HEK293 (cell line): ENCODE results near the gene NFS1.

Experiments used
- FEZF1 ChIP-seq: fragments of 450-650 bp; formaldehyde crosslinking; IDR thresholded peaks from 2 replicates; pipeline ENCODE4 v1.5.1; 2016; ENCODE audit warnings: missing biosample characterization, missing genetic modification characterization
- GLI4 ChIP-seq: fragments of 450-650 bp; formaldehyde crosslinking; IDR thresholded peaks from 2 replicates; pipeline ENCODE4 v1.5.1; 2016; ENCODE audit warnings: missing biosample characterization, missing genetic modification characterization
- HOXD13 ChIP-seq: sonication (generic); formaldehyde crosslinking; IDR thresholded peaks from 2 replicates; pipeline ENCODE4 v1.8.0; 2022; ENCODE audit warnings: missing genetic modification reagents, borderline replicate concordance
- MEIS1 ChIP-seq: sonication (generic); formaldehyde crosslinking; IDR thresholded peaks from 2 replicates; pipeline ENCODE4 v1.8.1; 2022; ENCODE audit warnings: missing genetic modification reagents, mild to moderate bottlenecking, borderline replicate concordance
- MZF1 ChIP-seq: fragments of 450-650 bp; formaldehyde crosslinking; IDR thresholded peaks from 2 replicates; pipeline ENCODE4 v1.5.1; 2017; ENCODE audit warnings: missing biosample characterization, missing genetic modification characterization, borderline replicate concordance
- OVOL3 ChIP-seq: fragments of 450-650 bp; formaldehyde crosslinking; IDR thresholded peaks from 2 replicates; pipeline ENCODE4 v1.5.1; 2016; ENCODE audit warnings: missing biosample characterization, missing genetic modification characterization
- PRDM6 ChIP-seq: fragments of 450-650 bp; formaldehyde crosslinking; IDR thresholded peaks from 2 replicates; pipeline ENCODE4 v1.5.1; 2017; ENCODE audit warnings: missing biosample characterization, missing genetic modification characterization
- SCRT1 ChIP-seq: fragments of 450-650 bp; formaldehyde crosslinking; IDR thresholded peaks from 2 replicates; pipeline ENCODE4 v1.5.1; 2016; ENCODE audit warnings: missing biosample characterization, missing genetic modification characterization, borderline replicate concordance
- TSHZ1 ChIP-seq: fragments of 450-650 bp; formaldehyde crosslinking; IDR thresholded peaks from 2 replicates; pipeline ENCODE4 v1.5.1; 2016; ENCODE audit warnings: missing biosample characterization, missing genetic modification characterization, borderline replicate concordance
- ZFHX2 ChIP-seq: fragments of 450-650 bp; formaldehyde crosslinking; conservative IDR thresholded peaks from 2 replicates; pipeline ENCODE4 v1.5.1; 2016; ENCODE audit warnings: missing biosample characterization, missing genetic modification characterization
- ZNF140 ChIP-seq: fragments of 450-650 bp; formaldehyde crosslinking; IDR thresholded peaks from 2 replicates; pipeline ENCODE4 v1.5.1; 2016; ENCODE audit warnings: missing biosample characterization, missing genetic modification characterization
- ZNF148 ChIP-seq: fragments of 450-650 bp; formaldehyde crosslinking; IDR thresholded peaks from 2 replicates; pipeline ENCODE4 v1.5.0; 2017; ENCODE audit warnings: missing biosample characterization, missing genetic modification characterization, borderline replicate concordance
- ZNF16 ChIP-seq: fragments of 450-650 bp; formaldehyde crosslinking; IDR thresholded peaks from 2 replicates; pipeline ENCODE4 v1.5.1; 2016; ENCODE audit warnings: low read depth, missing biosample characterization, missing genetic modification characterization
- ZNF426 ChIP-seq: fragments of 450-650 bp; formaldehyde crosslinking; IDR thresholded peaks from 2 replicates; pipeline ENCODE4 v1.5.1; 2017; ENCODE audit warnings: missing biosample characterization, missing genetic modification characterization, mild to moderate bottlenecking, inconsistent platforms, moderate library complexity
- ZNF600 ChIP-seq: fragments of 450-650 bp; formaldehyde crosslinking; IDR thresholded peaks from 2 replicates; pipeline ENCODE4 v1.5.1; 2016; ENCODE audit warnings: missing biosample characterization, missing genetic modification characterization
- ZNF701 ChIP-seq: fragments of 450-650 bp; formaldehyde crosslinking; IDR thresholded peaks from 2 replicates; pipeline ENCODE4 v1.5.1; 2016; ENCODE audit warnings: missing biosample characterization, missing genetic modification characterization
- ZNF776 ChIP-seq: fragments of 450-650 bp; formaldehyde crosslinking; IDR thresholded peaks from 2 replicates; pipeline ENCODE4 v1.5.0; 2017; ENCODE audit warnings: missing biosample characterization, missing genetic modification characterization, borderline replicate concordance
- ZNF792 ChIP-seq: fragments of 450-650 bp; formaldehyde crosslinking; IDR thresholded peaks from 2 replicates; pipeline ENCODE4 v1.5.1; 2016; ENCODE audit warnings: missing biosample characterization, missing genetic modification characterization
- ZNF830 ChIP-seq: fragments of 450-650 bp; IDR thresholded peaks from 2 replicates; pipeline ENCODE4 v1.5.0; 2018; ENCODE audit warnings: missing biosample characterization, missing genetic modification characterization, low read depth, mild to moderate bottlenecking, moderate library complexity
- ZNF837 ChIP-seq: fragments of 450-650 bp; formaldehyde crosslinking; IDR thresholded peaks from 2 replicates; pipeline ENCODE4 v1.5.1; 2016; ENCODE audit warnings: missing biosample characterization, missing genetic modification characterization
- ZSCAN23 ChIP-seq: fragments of 450-650 bp; formaldehyde crosslinking; IDR thresholded peaks from 2 replicates; pipeline ENCODE4 v1.5.1; 2016; ENCODE audit warnings: missing biosample characterization, missing genetic modification characterization
- TF ChIP-seq, protein P1 (sequence below): fragments of 450-650 bp; formaldehyde crosslinking; IDR thresholded peaks from 2 replicates; pipeline ENCODE4 v1.5.1; 2016; ENCODE audit warnings: missing biosample characterization, missing genetic modification characterization
- TF ChIP-seq, protein P2 (sequence below): fragments of 450-650 bp; formaldehyde crosslinking; IDR thresholded peaks from 2 replicates; pipeline ENCODE4 v1.5.1; 2016; ENCODE audit warnings: missing biosample characterization, missing genetic modification characterization
- TF ChIP-seq, protein P3 (sequence below): fragments of 450-650 bp; formaldehyde crosslinking; IDR thresholded peaks from 2 replicates; pipeline ENCODE4 v1.5.1; 2016; ENCODE audit warnings: missing biosample characterization, missing genetic modification characterization

The NFS1 gene

DNA sequence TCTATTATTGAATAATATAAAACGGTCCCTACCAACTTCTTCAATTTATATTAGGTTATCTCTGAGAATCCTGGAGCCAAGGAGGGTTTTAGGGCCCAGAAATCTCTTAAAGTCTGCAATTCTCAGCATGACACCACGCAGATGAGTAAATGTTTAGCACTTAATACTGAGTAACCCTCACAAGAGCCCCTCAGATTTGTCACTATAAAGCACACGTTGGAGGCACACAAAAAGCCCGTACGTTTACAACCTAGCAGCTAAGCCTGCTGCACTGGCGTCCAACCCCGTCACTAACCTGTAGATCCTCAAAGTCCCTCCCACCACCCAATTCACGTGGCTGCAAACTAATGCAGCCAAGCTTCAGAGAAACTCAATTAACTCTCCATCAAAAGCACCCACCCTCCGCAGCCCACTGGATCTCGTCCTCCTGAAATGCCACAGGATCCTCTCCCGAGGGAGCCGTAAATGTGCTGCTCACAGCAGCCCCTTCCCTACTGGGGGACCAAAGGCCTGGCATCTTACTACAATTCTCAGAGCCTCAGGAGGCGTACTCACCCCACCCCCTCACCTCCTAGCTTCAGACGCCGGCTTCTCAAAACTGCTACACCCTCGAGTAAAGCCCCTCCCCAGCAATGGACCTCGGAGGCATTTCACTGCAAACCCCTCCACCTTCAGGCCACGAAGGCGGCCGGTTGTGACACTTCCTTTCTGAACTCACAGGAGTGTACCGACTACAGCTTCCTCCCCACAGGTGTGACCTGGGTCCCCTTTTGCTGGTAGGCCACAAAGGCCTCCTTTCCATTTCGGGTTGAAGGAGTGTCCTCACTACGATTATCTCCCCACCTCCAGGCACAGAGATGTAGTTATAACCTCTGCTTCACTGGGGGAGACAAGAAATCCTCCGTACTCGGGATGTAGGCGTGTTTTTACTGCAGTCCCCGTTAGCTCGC lies 35.4 kb downstream of the NFS1 start (continued):
- TF ChIP-seq ZNF148 (tag by site-specific recombination) (no peak), ZNF426 (tag by site-specific recombination) (no peak), ZNF140 (tag by site-specific recombination) (no peak), ZNF830 (tag by site-specific recombination) (no peak), TSHZ1 (tag by site-specific recombination) (0 out of 2 replicates have a peak, but pooled peaks have one; percentile 4), MEIS1 (CRISPR knock-in tag) (no peak), ZNF600 (tag by site-specific recombination) (peak; percentile 86; the same call in 1 of the 2 replicates), ZFHX2 (tag by site-specific recombination) (peak; percentile 78), ZNF837 (tag by site-specific recombination) (0 out of 2 replicates have a peak, but pooled peaks have one; percentile 9), PRDM6 (tag by site-specific recombination) (peak; percentile 55; the same call in 1 of the 2 replicates), HOXD13 (no peak), MZF1 (tag by site-specific recombination) (no peak), ZNF792 (tag by site-specific recombination) (no peak), ZNF701 (tag by site-specific recombination) (no peak), GLI4 (no peak), SCRT1 (peak; percentile 95), ZNF776 (tag by site-specific recombination) (no peak), OVOL3 (tag by site-specific recombination) (no peak; the same call in 1 of the 2 replicates), FEZF1 (tag by site-specific recombination) (peak; percentile 30; the same call in 1 of the 2 replicates), ZNF16 (tag by site-specific recombination) (no peak), ZSCAN23 (tag by site-specific recombination) (no peak)
- TF ChIP-seq, protein P1, sequence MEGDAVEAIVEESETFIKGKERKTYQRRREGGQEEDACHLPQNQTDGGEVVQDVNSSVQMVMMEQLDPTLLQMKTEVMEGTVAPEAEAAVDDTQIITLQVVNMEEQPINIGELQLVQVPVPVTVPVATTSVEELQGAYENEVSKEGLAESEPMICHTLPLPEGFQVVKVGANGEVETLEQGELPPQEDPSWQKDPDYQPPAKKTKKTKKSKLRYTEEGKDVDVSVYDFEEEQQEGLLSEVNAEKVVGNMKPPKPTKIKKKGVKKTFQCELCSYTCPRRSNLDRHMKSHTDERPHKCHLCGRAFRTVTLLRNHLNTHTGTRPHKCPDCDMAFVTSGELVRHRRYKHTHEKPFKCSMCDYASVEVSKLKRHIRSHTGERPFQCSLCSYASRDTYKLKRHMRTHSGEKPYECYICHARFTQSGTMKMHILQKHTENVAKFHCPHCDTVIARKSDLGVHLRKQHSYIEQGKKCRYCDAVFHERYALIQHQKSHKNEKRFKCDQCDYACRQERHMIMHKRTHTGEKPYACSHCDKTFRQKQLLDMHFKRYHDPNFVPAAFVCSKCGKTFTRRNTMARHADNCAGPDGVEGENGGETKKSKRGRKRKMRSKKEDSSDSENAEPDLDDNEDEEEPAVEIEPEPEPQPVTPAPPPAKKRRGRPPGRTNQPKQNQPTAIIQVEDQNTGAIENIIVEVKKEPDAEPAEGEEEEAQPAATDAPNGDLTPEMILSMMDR (tag by site-specific recombination), result no peak
- TF ChIP-seq, protein P2, sequence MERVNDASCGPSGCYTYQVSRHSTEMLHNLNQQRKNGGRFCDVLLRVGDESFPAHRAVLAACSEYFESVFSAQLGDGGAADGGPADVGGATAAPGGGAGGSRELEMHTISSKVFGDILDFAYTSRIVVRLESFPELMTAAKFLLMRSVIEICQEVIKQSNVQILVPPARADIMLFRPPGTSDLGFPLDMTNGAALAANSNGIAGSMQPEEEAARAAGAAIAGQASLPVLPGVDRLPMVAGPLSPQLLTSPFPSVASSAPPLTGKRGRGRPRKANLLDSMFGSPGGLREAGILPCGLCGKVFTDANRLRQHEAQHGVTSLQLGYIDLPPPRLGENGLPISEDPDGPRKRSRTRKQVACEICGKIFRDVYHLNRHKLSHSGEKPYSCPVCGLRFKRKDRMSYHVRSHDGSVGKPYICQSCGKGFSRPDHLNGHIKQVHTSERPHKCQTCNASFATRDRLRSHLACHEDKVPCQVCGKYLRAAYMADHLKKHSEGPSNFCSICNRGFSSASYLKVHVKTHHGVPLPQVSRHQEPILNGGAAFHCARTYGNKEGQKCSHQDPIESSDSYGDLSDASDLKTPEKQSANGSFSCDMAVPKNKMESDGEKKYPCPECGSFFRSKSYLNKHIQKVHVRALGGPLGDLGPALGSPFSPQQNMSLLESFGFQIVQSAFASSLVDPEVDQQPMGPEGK (tag by site-specific recombination), result peak; percentile 52; the same call in 1 of the 2 replicates
- TF ChIP-seq, protein P3, sequence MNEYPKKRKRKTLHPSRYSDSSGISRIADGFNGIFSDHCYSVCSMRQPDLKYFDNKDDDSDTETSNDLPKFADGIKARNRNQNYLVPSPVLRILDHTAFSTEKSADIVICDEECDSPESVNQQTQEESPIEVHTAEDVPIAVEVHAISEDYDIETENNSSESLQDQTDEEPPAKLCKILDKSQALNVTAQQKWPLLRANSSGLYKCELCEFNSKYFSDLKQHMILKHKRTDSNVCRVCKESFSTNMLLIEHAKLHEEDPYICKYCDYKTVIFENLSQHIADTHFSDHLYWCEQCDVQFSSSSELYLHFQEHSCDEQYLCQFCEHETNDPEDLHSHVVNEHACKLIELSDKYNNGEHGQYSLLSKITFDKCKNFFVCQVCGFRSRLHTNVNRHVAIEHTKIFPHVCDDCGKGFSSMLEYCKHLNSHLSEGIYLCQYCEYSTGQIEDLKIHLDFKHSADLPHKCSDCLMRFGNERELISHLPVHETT (tag by site-specific recombination), result no peak
